OCI-LY1 (cell line): ENCODE measurements around the gene CCDC9B.

ENCODE experiments used
- H2AFZ ChIP-seq: fragments of 200-600 bp; sonication (generic), shearing (Covaris generic); 2 replicates; pipeline ENCODE4 v1.6.0; 2014; ENCODE audit warnings: antibody characterized with exemption, mild to moderate bottlenecking, low read length
- H3F3A ChIP-seq: fragments of 200-600 bp; sonication (generic), shearing (Covaris generic); 2 replicates; pipeline ENCODE4 v1.6.0; 2014; ENCODE audit warnings: mild to moderate bottlenecking, antibody characterized with exemption, low read length, moderate library complexity; ENCODE audit not compliant: insufficient read depth
- H3K27ac ChIP-seq: fragments of 200-600 bp; sonication (generic); 2 replicates; pipeline ENCODE4 v1.5.1; 2014; ENCODE audit warnings: low read length, mixed run types, mild to moderate bottlenecking, low read depth; ENCODE audit not compliant: poor library complexity, severe bottlenecking
- H3K27me3 ChIP-seq: fragments of 200-600 bp; sonication (generic); 2 replicates; pipeline ENCODE4 v1.6.0; 2014; ENCODE audit warnings: antibody characterized with exemption, mild to moderate bottlenecking, low read length, moderate library complexity; ENCODE audit not compliant: insufficient read depth
- H3K36me3 ChIP-seq: fragments of 200-600 bp; sonication (generic); 2 replicates; pipeline ENCODE4 v1.6.1; 2014; ENCODE audit warnings: mild to moderate bottlenecking, antibody characterized with exemption, low read length, moderate library complexity, mixed read lengths; ENCODE audit not compliant: insufficient read depth
- H3K4me1 ChIP-seq: fragments of 200-600 bp; sonication (generic); 2 replicates; pipeline ENCODE4 v1.5.1; 2014; ENCODE audit warnings: mild to moderate bottlenecking, low read length, moderate library complexity; ENCODE audit not compliant: insufficient read depth, severe bottlenecking
- H3K4me2 ChIP-seq: fragments of 200-600 bp; sonication (generic), shearing (Covaris generic); 2 replicates; pipeline ENCODE4 v1.6.1; 2014; ENCODE audit warnings: low read length
- H3K4me3 ChIP-seq: fragments of 200-600 bp; sonication (generic); 2 replicates; pipeline ENCODE4 v1.5.1; 2014; ENCODE audit warnings: low read length, low read depth, mild to moderate bottlenecking, mixed read lengths; ENCODE audit not compliant: poor library complexity, severe bottlenecking
- H3K79me2 ChIP-seq: fragments of 200-600 bp; shearing (Covaris generic); 2 replicates; pipeline ENCODE4 v1.6.1; 2016; ENCODE audit warnings: mixed run types, low read length, mixed read lengths; ENCODE audit not compliant: insufficient read depth
- H3K9ac ChIP-seq: fragments of 200-600 bp; sonication (generic), shearing (Covaris generic); 2 replicates; pipeline ENCODE4 v1.6.1; 2014; ENCODE audit warnings: mild to moderate bottlenecking, low read length, mixed read lengths
- H3K9me2 ChIP-seq: fragments of 200-600 bp; sonication (generic), shearing (Covaris generic); 2 replicates; pipeline ENCODE4 v1.6.1; 2014; ENCODE audit warnings: low read depth, mild to moderate bottlenecking, low read length, mixed read lengths
- H3K9me3 ChIP-seq: fragments of 200-600 bp; shearing (Covaris generic); 2 replicates; pipeline ENCODE4 v1.6.1; 2014; ENCODE audit warnings: low read length, mixed read lengths
- H4K20me1 ChIP-seq: fragments of 200-600 bp; sonication (generic), shearing (Covaris generic); 2 replicates; pipeline ENCODE4 v1.6.0; 2016; ENCODE audit warnings: mild to moderate bottlenecking, low read length; ENCODE audit not compliant: insufficient read depth
- CTCF ChIP-seq: fragments of 200-600 bp; sonication (generic), shearing (Covaris generic); IDR thresholded peaks from 2 replicates; pipeline ENCODE4 v1.5.1; 2017; ENCODE audit warnings: mild to moderate bottlenecking, antibody characterized with exemption, low read length, moderate library complexity, mixed read lengths
- EZH2 ChIP-seq: fragments of 200-600 bp; sonication (generic), shearing (Covaris generic); IDR thresholded peaks from 2 replicates; pipeline ENCODE4 v1.8.0; 2017; ENCODE audit warnings: borderline replicate concordance, mixed run types, mild to moderate bottlenecking, antibody characterized with exemption, low read length, moderate library complexity, mixed read lengths

Gene CCDC9B

DNA sequence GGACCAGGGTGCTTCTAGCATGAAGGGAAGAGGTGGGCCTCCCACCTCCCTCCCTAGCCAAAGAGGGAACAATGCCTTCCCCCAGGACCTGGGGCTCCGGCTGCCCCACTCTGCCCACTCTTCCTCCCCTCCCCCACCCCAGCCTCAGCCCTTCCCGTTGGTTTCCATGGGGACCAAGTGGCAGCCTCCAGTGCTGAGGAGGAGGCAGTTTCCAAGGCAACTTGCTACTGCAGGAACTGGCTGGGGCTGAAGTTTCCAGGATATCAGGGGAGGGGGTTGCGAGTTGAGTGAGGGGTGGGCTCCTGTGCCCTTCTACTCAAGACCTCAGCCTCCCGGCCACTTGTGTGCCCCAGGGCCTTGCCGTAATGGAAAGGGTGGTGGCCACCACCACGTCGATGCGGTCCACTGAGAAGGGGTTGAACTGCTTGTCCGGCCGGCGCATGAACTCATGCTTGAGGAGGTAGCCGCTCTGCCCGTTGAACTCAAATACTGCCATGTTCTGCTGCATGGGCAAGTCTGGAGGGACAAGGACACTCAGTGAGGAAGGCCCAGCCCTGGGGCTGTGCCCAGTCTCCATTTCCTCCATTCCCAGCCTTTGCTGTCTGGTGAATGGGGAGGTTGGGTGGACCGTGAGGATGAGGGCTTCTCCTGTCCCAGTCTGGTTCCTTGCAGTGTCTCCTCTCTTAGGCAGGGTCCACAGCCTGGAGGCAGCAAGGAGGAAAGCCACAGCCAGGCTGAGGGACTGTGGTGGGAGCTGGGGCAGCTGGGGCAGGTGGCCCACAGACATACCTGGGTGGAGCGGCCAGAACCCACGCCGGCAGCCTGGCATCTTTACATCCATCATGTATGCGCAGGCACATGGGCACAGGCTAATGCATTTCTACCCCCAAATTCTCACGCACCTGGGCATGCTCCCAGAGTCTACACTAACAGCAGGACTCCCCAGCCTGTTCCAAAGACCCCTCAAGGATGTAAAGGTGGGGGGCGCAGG lies 46.5 kb downstream of the CCDC9B start:
- TF ChIP-seq EZH2 (no peak), CTCF (no peak)
- no peak overlapping the region for H3K4me2 ChIP-seq
- no peaks in the 10 kb centered on the region for H3K36me3 ChIP-seq
- H3K27me3 ChIP-seq: peaks cover 6% of the 10 kb centered on the region; the same call in 1 of the 2 replicates
- no peaks in the 10 kb centered on the region for H3K9me2 ChIP-seq
- no peaks in the 10 kb centered on the region for H3F3A ChIP-seq
- H3K4me3 ChIP-seq: no peak overlapping the region
- no peaks in the 10 kb centered on the region for H3K79me2 ChIP-seq
- H2AFZ ChIP-seq: no peak overlapping the region
- H3K4me1 ChIP-seq: no peaks in the 10 kb centered on the region
- no peaks in the 10 kb centered on the region for H4K20me1 ChIP-seq
- no peak overlapping the region for H3K27ac ChIP-seq
- no peaks in the 10 kb centered on the region for H3K9me3 ChIP-seq
- H3K9ac ChIP-seq: no peak overlapping the region

DNA sequence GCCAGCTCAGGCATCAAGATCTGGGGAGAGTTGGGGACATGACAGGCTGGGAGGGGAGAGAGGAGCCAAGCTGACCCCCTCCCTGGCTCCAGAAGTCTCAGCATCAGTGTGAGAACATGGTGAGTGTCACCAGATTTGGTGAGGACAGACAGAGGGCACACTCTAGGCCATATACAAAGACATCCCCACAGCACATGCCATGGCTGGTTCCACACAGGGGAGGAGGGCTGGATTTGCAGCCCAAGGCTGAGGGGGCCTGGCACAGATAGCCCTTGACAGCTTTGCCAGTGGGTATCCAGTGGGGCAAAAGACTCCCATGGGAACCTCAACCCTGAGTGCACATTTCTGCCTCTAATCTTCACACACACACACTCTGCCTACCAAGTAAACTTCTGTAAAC lies 47.7 kb downstream of the CCDC9B start:
- Histone ChIP-seq H3F3A (no peaks in the 10 kb centered on the region), H3K4me1 (no peaks in the 10 kb centered on the region), H3K9me3 (no peaks in the 10 kb centered on the region), H3K4me2 (no peak overlapping the region), H3K4me3 (no peak overlapping the region), H3K9ac (no peak overlapping the region), H2AFZ (no peak overlapping the region), H3K27me3 (peaks cover 6% of the 10 kb centered on the region; the same call in 1 of the 2 replicates), H3K36me3 (no peaks in the 10 kb centered on the region), H3K79me2 (no peaks in the 10 kb centered on the region), H3K9me2 (no peaks in the 10 kb centered on the region), H4K20me1 (no peaks in the 10 kb centered on the region), H3K27ac (no peak overlapping the region)
- TF ChIP-seq EZH2 (no peak), CTCF (no peak)

- Histone ChIP-seq H3F3A (no peaks in the 10 kb centered on the region), H3K4me3 (no peak overlapping the region), H4K20me1 (no peaks in the 10 kb centered on the region), H3K27ac (no peak overlapping the region), H3K27me3 (peaks cover 6% of the 10 kb centered on the region; the same call in 1 of the 2 replicates), H3K9me3 (no peaks in the 10 kb centered on the region), H3K9me2 (no peaks in the 10 kb centered on the region), H3K79me2 (no peaks in the 10 kb centered on the region), H3K4me2 (no peak overlapping the region), H2AFZ (no peak overlapping the region), H3K9ac (no peak overlapping the region), H3K36me3 (no peaks in the 10 kb centered on the region), H3K4me1 (no peaks in the 10 kb centered on the region)
- TF ChIP-seq EZH2 (no peak), CTCF (no peak)
Measured at GRCh38 chr15:40292246-40292645, 48.5 kb downstream of the CCDC9B start.
